CD4-positive, alpha-beta T cell treated with Interferon gamma for 1 hour (primary cell): ENCODE data around the gene ACO1.
"Not testable (repeated sequence)": the region's sequence is repeated elsewhere in the genome, so short reads cannot be mapped to it uniquely, and the experiment has no call there.

Experiments used
- DNase-seq: peaks from one replicate; pipeline ENCODE4 v3.0.0-alpha.2; 2020

ACO1 gene

GRCh38 chr9:32384364-32385151 is at the start of gene ACO1:
TSS of gene ACO1 (plus strand) at chr9:32384643. CDS start at chr9:32405507, 20,864 bp downstream.
- DNase-seq, result peak; percentile 85

GRCh38 chr9:32334916-32335895 is 49.2 kb upstream of the ACO1 start:
- no peak for DNase-seq

DNA sequence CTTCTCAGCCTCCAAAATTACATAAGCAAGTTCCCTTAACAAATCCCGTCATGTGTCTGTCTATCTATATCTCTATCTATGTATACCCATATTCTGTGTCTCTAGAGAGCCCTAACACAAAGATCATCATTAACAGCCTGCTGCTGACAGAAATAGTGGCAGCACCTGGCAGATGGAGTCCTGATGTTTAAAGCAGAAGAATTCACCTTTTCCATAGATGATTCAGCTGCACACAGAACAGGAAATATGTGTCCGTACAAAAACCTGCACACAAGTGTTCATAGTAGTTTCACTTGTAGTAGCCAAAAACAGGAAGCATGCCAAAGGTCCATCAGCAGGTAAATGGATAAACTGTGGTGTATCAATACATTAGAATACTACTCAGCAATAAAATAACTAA is 45.0 kb upstream of the ACO1 start:
- no peak for DNase-seq

GRCh38 chr9:32340361-32340760 is 44.1 kb upstream of the ACO1 start:
- no peak for DNase-seq

DNA sequence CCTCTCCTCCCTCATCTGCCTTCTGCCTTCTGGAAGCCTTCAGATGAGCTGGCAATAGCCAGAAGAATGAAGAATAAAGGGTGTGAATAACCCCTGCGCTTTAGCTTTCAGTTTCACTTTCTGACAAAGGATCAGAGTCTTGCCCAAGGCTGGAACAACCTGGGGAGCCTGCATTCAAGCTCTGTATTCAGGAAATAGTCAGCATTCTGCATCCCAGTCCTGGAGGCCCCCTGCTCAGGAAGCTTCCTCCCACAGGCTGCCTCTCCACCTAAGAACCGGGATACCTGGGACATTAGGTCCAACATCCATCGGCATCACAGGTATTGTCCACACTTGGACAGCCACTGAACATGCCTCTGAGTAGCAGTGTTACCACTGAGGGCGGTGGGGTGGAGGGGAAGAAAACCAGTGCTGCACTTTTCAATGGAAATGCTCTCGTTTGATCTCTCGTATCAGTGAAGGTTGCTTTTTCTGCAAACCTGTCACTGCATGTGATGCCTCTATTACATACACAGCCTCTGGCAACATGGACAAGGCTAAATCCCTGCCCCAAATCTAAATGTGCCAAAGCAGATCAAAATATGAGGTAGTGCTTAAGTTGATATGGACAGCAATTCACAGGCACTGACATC is 39.8 kb upstream of the ACO1 start:
- DNase-seq, result no peak

GRCh38 chr9:32345243-32345642 is 39.2 kb upstream of the ACO1 start:
- no peak for DNase-seq

DNA sequence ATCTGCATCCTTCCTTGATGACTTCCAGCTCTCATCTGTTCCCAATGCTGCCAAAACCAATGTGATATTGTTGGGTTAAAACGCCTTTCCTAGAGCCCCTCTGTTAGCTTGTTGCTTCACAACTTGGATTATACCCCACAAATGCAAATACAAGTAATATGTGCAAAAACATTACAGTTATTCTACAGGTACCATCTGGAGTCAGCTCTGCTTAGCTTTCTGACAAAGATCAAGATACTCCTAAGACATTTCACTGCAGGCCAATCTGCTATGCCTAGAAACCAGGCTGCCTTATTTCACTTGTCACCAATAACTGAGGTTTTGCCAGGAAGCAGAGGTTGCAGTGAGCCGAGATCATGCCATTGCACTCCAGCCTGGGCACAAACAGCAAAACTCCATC is 36.9 kb upstream of the ACO1 start:
- DNase-seq, result no peak

DNA sequence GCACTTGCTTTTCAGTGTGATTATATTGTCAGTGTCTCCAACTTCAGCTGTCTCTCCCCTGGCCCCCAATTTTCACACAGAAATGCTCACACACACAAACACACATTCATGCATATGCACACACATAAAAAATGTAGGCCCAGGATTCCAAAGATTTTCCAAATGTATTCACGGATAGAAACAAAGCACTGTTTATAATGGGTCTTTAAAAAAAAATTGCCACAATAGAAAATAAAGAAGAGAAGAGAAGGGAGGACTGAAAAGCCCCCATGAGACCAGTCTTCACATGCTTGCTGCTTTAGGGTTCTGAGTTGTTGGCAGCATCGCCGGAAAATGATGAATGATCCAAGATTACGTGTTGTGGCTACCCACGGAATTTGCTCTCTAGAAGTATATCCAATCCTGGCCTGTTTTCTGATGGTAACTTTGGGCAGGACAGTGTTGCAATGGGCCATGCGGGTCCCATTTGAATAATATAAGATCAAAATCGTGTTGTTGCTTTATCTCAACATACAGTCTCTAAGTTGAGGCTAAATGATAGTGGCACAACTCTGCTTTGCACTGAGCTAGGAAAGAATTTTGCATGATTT is 36.2 kb upstream of the ACO1 start:
- DNase-seq, result no peak

- no peak for DNase-seq
Observed at GRCh38 chr9:32349013-32349412, 35.4 kb upstream of the ACO1 start.

GRCh38 chr9:32350682-32351081 is 33.8 kb upstream of the ACO1 start:
- DNase-seq, result no peak

DNA sequence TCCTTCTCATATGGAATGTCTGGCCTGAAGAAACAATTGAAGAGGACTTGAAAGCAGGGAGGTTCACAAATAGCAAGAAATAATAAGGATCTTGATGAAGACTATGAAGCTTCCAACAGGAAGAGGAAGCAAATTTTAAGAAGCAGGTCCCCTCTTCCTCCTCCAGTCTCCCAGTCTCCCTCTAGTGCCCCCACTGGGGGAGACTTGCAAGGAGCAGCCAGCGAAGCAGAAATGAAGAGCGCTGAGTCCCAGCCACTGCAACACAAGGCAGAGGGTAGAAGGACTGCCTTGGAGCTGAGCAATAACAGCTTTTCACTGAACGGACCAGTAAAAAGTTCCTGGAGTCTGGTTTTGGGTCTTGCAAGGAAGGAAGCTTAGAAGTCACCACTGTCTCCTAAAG is 32.6 kb upstream of the ACO1 start:
- no peak for DNase-seq

DNA sequence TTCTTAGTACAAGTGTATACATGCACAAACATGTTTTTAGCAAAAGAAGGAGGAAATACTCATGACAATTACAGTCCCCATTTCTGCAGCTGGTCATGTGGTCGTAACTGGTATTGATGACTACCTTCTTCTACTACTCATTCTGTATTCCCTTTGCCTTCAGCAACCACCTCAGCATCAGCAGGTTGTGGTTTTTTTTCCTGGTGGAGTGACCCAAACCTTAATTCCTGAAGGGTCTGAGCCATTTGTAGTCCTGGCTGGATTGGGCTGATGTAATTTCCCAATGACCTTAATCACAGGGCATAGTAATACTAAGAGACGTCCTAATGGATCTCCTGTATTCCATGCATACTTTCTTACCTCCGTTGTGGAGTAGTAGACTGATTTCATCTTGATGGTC is 31.0 kb upstream of the ACO1 start:
- DNase-seq, result not testable (repeated sequence)

GRCh38 chr9:32359452-32359851 is 25.0 kb upstream of the ACO1 start:
- no peak for DNase-seq

GRCh38 chr9:32360983-32361673 is 23.3 kb upstream of the ACO1 start:
- no peak for DNase-seq

GRCh38 chr9:32371279-32371678 is 13.2 kb upstream of the ACO1 start:
- DNase-seq, result no peak

- no peak for DNase-seq
Observed at GRCh38 chr9:32371679-32372078, 12.8 kb upstream of the ACO1 start.

- DNase-seq, result no peak
Observed at GRCh38 chr9:32376285-32376684, 8.2 kb upstream of the ACO1 start.

DNA sequence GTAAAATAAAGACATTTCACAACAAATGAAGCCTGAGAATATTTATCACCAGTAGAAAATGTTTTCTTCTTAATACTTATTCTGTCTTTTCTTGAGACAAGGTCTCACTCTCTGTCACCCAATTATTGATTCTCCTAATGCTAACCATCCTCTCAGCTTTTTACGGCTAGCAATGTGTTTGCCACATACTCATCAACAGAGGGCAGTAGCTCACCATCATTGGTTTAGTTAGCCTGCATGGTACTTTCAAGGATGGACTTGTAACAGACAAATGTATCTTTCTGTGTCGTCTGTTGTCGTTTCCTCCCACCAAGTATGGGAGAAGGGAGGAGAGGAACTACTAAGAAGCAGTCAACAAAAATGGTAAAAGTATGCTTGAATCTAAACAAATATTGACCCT is 5.9 kb upstream of the ACO1 start:
- peak; percentile 25 for DNase-seq

GRCh38 chr9:32378993-32379729 is 5.3 kb upstream of the ACO1 start:
- peak; percentile 38 for DNase-seq

DNA sequence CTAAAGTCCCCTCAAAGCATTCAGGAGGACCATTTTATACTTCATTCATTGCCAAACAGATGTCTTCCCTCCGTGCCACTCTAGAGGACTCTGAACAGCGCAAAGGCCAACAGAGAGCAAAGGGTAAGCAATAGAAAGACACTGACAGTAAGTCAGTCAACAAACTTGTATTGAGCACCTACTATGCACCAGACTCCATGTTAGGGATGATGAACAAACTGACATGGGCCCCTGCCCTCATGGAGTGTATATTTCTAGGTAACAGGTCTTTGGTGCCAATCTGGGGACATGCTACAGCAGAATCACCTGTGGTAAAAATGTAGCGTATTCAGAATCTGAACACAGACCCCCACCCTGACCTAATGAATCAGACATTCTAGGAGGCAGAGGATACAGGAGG is 3.5 kb upstream of the ACO1 start:
- DNase-seq, result no peak

- no peak for DNase-seq
Observed at GRCh38 chr9:32382565-32383320, 1.7 kb upstream of the ACO1 start.
